ENCODE measurements around the gene GPR143. TPM values are rescaled to one million over a fixed set of nuclear protein-coding genes. Genes with fewer than 3 reads are reported as not detected.
"Not testable (repeated sequence)": the region's sequence is repeated elsewhere in the genome, so short reads cannot be mapped to it uniquely, and the experiment has no call there.

The GPR143 gene
- total and polyA plus RNA-seq, 7 donors = 0.70 TPM; not detected in 6

- no peaks in the 10 kb centered on the region for H3K36me3 ChIP-seq
- H3K27ac ChIP-seq = no peak overlapping the region
- no peak overlapping the region for H3K4me3 ChIP-seq
- no peaks in the 10 kb centered on the region for H3K27me3 ChIP-seq
- no peaks in the 10 kb centered on the region for H3K4me1 ChIP-seq
- H3K9me3 ChIP-seq = no peaks in the 10 kb centered on the region
- DNase-seq = no peak
- TF ChIP-seq POLR2A (IDR thresholded peaks at IDR 0.05) (no peak), EP300 (IDR thresholded peaks at IDR 0.05) (no peak), POLR2AphosphoS5 (IDR thresholded peaks at IDR 0.05) (no peak)
- TF ChIP-seq, protein P1, sequence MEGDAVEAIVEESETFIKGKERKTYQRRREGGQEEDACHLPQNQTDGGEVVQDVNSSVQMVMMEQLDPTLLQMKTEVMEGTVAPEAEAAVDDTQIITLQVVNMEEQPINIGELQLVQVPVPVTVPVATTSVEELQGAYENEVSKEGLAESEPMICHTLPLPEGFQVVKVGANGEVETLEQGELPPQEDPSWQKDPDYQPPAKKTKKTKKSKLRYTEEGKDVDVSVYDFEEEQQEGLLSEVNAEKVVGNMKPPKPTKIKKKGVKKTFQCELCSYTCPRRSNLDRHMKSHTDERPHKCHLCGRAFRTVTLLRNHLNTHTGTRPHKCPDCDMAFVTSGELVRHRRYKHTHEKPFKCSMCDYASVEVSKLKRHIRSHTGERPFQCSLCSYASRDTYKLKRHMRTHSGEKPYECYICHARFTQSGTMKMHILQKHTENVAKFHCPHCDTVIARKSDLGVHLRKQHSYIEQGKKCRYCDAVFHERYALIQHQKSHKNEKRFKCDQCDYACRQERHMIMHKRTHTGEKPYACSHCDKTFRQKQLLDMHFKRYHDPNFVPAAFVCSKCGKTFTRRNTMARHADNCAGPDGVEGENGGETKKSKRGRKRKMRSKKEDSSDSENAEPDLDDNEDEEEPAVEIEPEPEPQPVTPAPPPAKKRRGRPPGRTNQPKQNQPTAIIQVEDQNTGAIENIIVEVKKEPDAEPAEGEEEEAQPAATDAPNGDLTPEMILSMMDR (IDR thresholded peaks at IDR 0.05) = no peak
- intact Hi-C loops (cut with DNase I) = no loop called here
- 82 to 86% methylated on average over 6 of the region's 6 CpGs for WGBS, 2 donors
Measured at GRCh38 chrX:9772943-9773342, 7.3 kb upstream of the GPR143 start.

GRCh38 chrX:9770319-9770718 lies 4.7 kb upstream of the GPR143 start:
- H3K4me3 ChIP-seq = no peak overlapping the region
- no peak for TF ChIP-seq POLR2A (IDR thresholded peaks at IDR 0.05)
- TF ChIP-seq, protein P1 (IDR thresholded peaks at IDR 0.05) = no peak
- no peak for TF ChIP-seq EP300 (IDR thresholded peaks at IDR 0.05)
- TF ChIP-seq POLR2AphosphoS5 (IDR thresholded peaks at IDR 0.05) = no peak
- H3K4me1 ChIP-seq = no peaks in the 10 kb centered on the region
- no peaks in the 10 kb centered on the region for H3K9me3 ChIP-seq
- no peaks in the 10 kb centered on the region for H3K36me3 ChIP-seq
- DNase-seq = no peak
- intact Hi-C loops (cut with DNase I) = no loop called here
- no peak overlapping the region for H3K27ac ChIP-seq
- H3K27me3 ChIP-seq = peaks cover 0 to 5% (median 0%) of the 10 kb centered on the region in 3 donors
- 32 to 50% methylated on average over 1 of the region's 1 CpG for WGBS, 2 donors

DNA sequence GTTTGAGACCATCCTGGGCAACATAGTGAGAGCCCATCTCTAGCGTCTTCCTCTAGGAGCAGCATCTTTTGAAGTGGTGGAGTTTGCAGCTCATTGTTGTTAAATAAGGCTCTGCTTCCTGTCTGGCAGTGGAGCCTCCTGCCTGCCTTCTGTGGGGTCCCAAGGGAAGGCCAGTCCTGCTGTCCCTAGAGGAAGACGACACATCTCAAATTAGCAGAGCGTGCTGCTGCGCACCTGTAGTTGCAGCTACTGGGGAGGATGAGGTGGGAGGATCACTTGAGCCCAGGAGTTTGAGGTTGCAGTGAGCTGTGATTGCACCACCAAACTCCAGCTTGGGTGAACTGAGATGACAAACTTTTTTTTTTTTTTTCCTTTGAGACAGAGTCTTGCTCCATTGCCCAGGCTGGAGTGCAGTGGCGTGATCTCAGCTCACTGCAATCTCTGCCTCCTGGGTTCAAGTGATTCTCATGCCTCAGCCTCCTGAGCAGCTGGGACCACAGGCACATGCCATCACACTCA lies 2.7 kb upstream of the GPR143 start:
- DNase-seq; H3K9me3 ChIP-seq; H3K27me3 ChIP-seq; H3K4me3 ChIP-seq; H3K27ac ChIP-seq; H3K4me1 ChIP-seq; H3K36me3 ChIP-seq; intact Hi-C loops (cut with DNase I): not testable (repeated sequence)
- WGBS, 2 donors = 64 to 87% methylated on average over 5 of the region's 5 CpGs

- Histone ChIP-seq H3K4me3 (no peak overlapping the region), H3K4me1 (no peaks in the 10 kb centered on the region), H3K36me3 (no peaks in the 10 kb centered on the region), H3K9me3 (no peaks in the 10 kb centered on the region), H3K27ac (no peak overlapping the region), H3K27me3 (peaks cover 0 to 8% (median 0%) of the 10 kb centered on the region in 3 donors)
- TF ChIP-seq, protein P1 (IDR thresholded peaks at IDR 0.05) = no peak
- TF ChIP-seq POLR2A (IDR thresholded peaks at IDR 0.05) (no peak), POLR2AphosphoS5 (IDR thresholded peaks at IDR 0.05) (no peak), EP300 (IDR thresholded peaks at IDR 0.05) (no peak)
- no peak for DNase-seq
- intact Hi-C loops (cut with DNase I) = no loop called here
- WGBS, 2 donors = 9 to 30% methylated on average over 6 of the region's 6 CpGs
Measured at GRCh38 chrX:9767375-9767774, 1.7 kb upstream of the GPR143 start.

DNA sequence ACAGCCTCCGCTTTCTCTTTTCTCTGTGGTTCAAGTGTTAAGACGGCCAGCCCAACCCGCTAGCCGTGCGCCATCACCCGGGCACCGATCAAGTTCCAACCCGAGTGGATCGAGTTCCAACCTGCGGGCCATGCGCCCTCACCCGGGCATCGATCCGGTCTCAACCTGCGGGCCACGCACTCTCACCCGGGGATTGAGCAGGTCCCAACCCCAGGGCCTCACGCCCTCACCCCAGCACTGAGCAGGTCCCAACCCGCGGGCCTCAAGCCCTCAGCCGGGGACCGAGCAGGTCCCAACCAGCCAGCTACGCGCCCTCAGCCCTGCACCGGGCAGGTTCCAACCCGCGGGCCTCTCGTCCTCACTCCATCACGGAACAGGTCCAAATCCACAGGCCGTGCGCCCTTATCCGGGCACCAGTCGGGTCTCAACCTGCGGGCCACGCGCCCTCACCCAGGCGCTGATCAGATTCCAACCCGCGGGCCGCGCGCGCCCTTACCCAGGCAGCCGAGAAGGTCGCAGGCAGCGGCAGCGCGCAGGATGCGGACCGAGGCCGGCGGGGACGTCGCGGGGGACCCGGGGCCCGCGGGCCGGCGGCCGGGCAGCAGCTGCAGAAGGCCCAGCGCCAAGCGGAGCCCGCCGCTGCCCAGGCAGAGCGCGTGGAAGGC lies 443 bp downstream of the GPR143 start:
- TF ChIP-seq, protein P1 (IDR thresholded peaks at IDR 0.05) = no peak
- no peak for TF ChIP-seq POLR2AphosphoS5 (IDR thresholded peaks at IDR 0.05)
- TF ChIP-seq EP300 (IDR thresholded peaks at IDR 0.05) = no peak
- no peak for TF ChIP-seq POLR2A (IDR thresholded peaks at IDR 0.05)
- DNase-seq = no peak
- H3K36me3 ChIP-seq = no peaks in the 10 kb centered on the region
- no peak overlapping the region for H3K4me3 ChIP-seq
- intact Hi-C loops (cut with DNase I) = no loop called here
- H3K27ac ChIP-seq = no peak overlapping the region
- no peaks in the 10 kb centered on the region for H3K4me1 ChIP-seq
- H3K9me3 ChIP-seq = no peaks in the 10 kb centered on the region
- WGBS, 2 donors = 16 to 33% methylated on average over 67 of the region's 67 CpGs
- peaks cover 0 to 8% (median 0%) of the 10 kb centered on the region in 3 donors for H3K27me3 ChIP-seq

Measured in sigmoid colon (tissue), 7 donors.